Gastroesophageal sphincter (tissue), 3 donors: Measurements from ENCODE around the gene DYNLT2.

Experiments used
- POLR2AphosphoS5 ChIP-seq: sonication (generic); formaldehyde crosslinking; IDR thresholded peaks from one replicate; pipeline ENCODE4 v1.6.1; 2017; ENCODE audit warnings: antibody characterized with exemption
- TF ChIP-seq, protein P1 (sequence below), 4 experiments: fragments of 200-600 bp in 2 of 4; fragments of 450-650 bp in 2 of 4; sonication (generic) in 1 of 4; IDR thresholded peaks; one replicate each; pipeline ENCODE4 v1.5.1; 2017 to 2019; ENCODE audit warnings: antibody characterized with exemption in 4 of 4, mild to moderate bottlenecking in 2 of 4, moderate library complexity in 2 of 4

DNA sequence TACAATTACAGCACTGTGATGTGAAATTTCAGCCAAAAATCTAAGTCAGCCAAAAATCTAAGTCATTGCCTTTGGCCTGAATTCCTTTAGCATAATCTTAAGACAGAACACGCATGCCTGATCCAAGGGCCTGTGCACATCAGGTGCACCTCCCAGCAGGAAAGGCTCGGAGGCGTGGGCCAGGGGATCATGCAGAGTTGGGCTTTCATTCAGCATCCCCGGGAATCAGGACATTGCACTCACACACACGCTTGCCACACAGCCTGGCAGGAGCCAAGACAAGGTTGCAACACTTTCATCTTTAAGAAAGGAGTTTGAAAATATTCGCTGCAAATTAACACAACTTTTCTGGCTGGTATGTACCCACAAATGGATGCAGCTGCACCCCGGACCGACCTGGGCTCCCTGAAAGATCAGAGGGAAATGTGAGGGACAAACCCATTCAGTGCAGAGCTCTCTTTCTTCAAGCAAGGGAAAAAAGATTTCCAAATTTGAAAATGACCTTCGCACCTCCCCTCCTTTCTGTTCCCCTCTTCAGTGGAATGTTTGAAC, 48.8 kb upstream of the DYNLT2 start:
- TF ChIP-seq, protein P1, sequence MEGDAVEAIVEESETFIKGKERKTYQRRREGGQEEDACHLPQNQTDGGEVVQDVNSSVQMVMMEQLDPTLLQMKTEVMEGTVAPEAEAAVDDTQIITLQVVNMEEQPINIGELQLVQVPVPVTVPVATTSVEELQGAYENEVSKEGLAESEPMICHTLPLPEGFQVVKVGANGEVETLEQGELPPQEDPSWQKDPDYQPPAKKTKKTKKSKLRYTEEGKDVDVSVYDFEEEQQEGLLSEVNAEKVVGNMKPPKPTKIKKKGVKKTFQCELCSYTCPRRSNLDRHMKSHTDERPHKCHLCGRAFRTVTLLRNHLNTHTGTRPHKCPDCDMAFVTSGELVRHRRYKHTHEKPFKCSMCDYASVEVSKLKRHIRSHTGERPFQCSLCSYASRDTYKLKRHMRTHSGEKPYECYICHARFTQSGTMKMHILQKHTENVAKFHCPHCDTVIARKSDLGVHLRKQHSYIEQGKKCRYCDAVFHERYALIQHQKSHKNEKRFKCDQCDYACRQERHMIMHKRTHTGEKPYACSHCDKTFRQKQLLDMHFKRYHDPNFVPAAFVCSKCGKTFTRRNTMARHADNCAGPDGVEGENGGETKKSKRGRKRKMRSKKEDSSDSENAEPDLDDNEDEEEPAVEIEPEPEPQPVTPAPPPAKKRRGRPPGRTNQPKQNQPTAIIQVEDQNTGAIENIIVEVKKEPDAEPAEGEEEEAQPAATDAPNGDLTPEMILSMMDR (IDR thresholded peaks at IDR 0.05), result no peak
- TF ChIP-seq POLR2AphosphoS5, result no peak
